Activated T-cell treated with anti-CD3 and anti-CD28 coated beads, Interleukin-2, amount 50 U/mL, for 72 hours (primary cell): Measurements from ENCODE around the gene ARHGEF18. TPM values are rescaled to one million over a fixed set of nuclear protein-coding genes. Genes with fewer than 3 reads are reported as not detected.
"Not testable (repeated sequence)": the region's sequence is repeated elsewhere in the genome, so short reads cannot be mapped to it uniquely, and the experiment has no call there.

Experiments used
- ATAC-seq, 2 donors: fragments of 150-1000 bp; cut with Tn5 transposase; replicated peaks in 1 of 2; 2 replicates each; pipeline ENCODE4 v1.10.0; 2021; ENCODE audit warnings: moderate library complexity in 2 of 2, mild to moderate bottlenecking in 1 of 2
- DNase-seq, 2 donors: peaks; one replicate each; pipeline ENCODE4 v3.0.0; 2021 to 2022; ENCODE audit warnings: mixed read lengths in 1 of 2
- H3K27ac Mint-ChIP-seq: one replicate; pipeline ENCODE4 v1.8.0; 2022; ENCODE audit warnings: mild to moderate bottlenecking, moderate library complexity, mixed read lengths
- H3K27me3 Mint-ChIP-seq: one replicate; pipeline ENCODE4 v1.8.0; 2022; ENCODE audit warnings: low read depth, mixed read lengths
- H3K36me3 Mint-ChIP-seq, 2 donors: one replicate each; pipeline ENCODE4 v1.8.0; 2022; ENCODE audit warnings: mixed read lengths in 2 of 2, mild to moderate bottlenecking in 1 of 2; ENCODE audit not compliant: insufficient read depth in 2 of 2
- H3K4me1 Mint-ChIP-seq: one replicate; pipeline ENCODE4 v1.8.0; 2022; ENCODE audit warnings: low read depth, mixed read lengths
- H3K4me3 Mint-ChIP-seq, 2 donors: one replicate each; pipeline ENCODE4 v1.8.0; 2022; ENCODE audit warnings: mild to moderate bottlenecking in 2 of 2, mixed read lengths in 2 of 2, moderate library complexity in 2 of 2
- H3K9me3 Mint-ChIP-seq, 2 donors: one replicate each; pipeline ENCODE4 v1.8.0; 2022; ENCODE audit warnings: mixed read lengths in 2 of 2
- total RNA-seq, 2 donors: library from RNA; stranded (reverse); gene quantifications; one replicate each; pipeline ENCODE4 v1.2.3, GENCODE V29; 2022

The ARHGEF18 gene
- total RNA-seq, 2 donors from 2014 or later: 32.8 to 42.7 TPM

- H3K27ac Mint-ChIP-seq: no peak overlapping the region
- ATAC-seq (no peak), DNase-seq (no peak)
- peaks cover 14 to 27% of the 10 kb centered on the region in 2 donors for H3K36me3 Mint-ChIP-seq
- H3K9me3 Mint-ChIP-seq: peaks cover 8 to 14% of the 10 kb centered on the region in 2 donors
- H3K4me3 Mint-ChIP-seq: no peak overlapping the region
- H3K27me3 Mint-ChIP-seq: no peaks in the 10 kb centered on the region
- H3K4me1 Mint-ChIP-seq: peaks cover 48% of the 10 kb centered on the region
These were observed 7.1 kb downstream of the ARHGEF18 start for GRCh38 chr19:7355871-7356270.

- Mint-ChIP-seq H3K36me3 (peaks cover 8 to 17% of the 10 kb centered on the region in 2 donors), H3K27ac (no peak overlapping the region), H3K4me1 (peaks cover 52% of the 10 kb centered on the region), H3K27me3 (no peaks in the 10 kb centered on the region), H3K9me3 (peaks cover 6 to 8% of the 10 kb centered on the region in 2 donors), H3K4me3 (no peak overlapping the region)
- DNase-seq (no peak), ATAC-seq (no peak)
These were observed 8.3 kb downstream of the ARHGEF18 start for GRCh38 chr19:7356899-7357627.

- DNase-seq (no peak), ATAC-seq (no peak)
- Mint-ChIP-seq H3K4me3 (no peak overlapping the region), H3K27ac (no peak overlapping the region), H3K9me3 (peaks cover 6% of the 10 kb centered on the region in 2 donors), H3K4me1 (peaks cover 56% of the 10 kb centered on the region), H3K36me3 (peaks cover 8 to 14% of the 10 kb centered on the region in 2 donors), H3K27me3 (no peaks in the 10 kb centered on the region)
These were observed 9.4 kb downstream of the ARHGEF18 start for GRCh38 chr19:7358102-7358597.

- DNase-seq (no peak), ATAC-seq (no peak)
- Mint-ChIP-seq H3K27ac (peak overlapping the region; percentile 11), H3K36me3 (peaks cover 11 to 14% of the 10 kb centered on the region in 2 donors), H3K27me3 (no peaks in the 10 kb centered on the region), H3K4me1 (peaks cover 47% of the 10 kb centered on the region), H3K4me3 (no peak overlapping the region), H3K9me3 (peaks cover 6 to 11% of the 10 kb centered on the region in 2 donors)
These were observed 11.8 kb downstream of the ARHGEF18 start for GRCh38 chr19:7360393-7360984.

- peaks cover 26% of the 10 kb centered on the region for H3K4me1 Mint-ChIP-seq
- no peak for ATAC-seq
- peak overlapping the region; percentile 5 for H3K27ac Mint-ChIP-seq
- H3K27me3 Mint-ChIP-seq: no peaks in the 10 kb centered on the region
- peaks cover 4 to 13% of the 10 kb centered on the region in 2 donors for H3K36me3 Mint-ChIP-seq
- H3K9me3 Mint-ChIP-seq: peaks cover 2 to 9% of the 10 kb centered on the region in 2 donors
- DNase-seq: no peak
- no peak overlapping the region for H3K4me3 Mint-ChIP-seq
These were observed 14.5 kb downstream of the ARHGEF18 start for GRCh38 chr19:7363225-7363624.

GRCh38 chr19:7366701-7367420 lies 18.1 kb downstream of the ARHGEF18 start:
- H3K27ac Mint-ChIP-seq: no peak overlapping the region
- peaks cover 0 to 7% of the 10 kb centered on the region in 2 donors for H3K9me3 Mint-ChIP-seq
- H3K4me3 Mint-ChIP-seq: no peak overlapping the region
- DNase-seq (peak; percentile 20 to 46), ATAC-seq (peak; percentile 37 to 64)
- peaks cover 19% of the 10 kb centered on the region for H3K4me1 Mint-ChIP-seq
- no peaks in the 10 kb centered on the region for H3K27me3 Mint-ChIP-seq
- peaks cover 7 to 11% of the 10 kb centered on the region in 2 donors for H3K36me3 Mint-ChIP-seq

- Mint-ChIP-seq H3K9me3 (peaks cover 0 to 2% of the 10 kb centered on the region in 2 donors), H3K36me3 (peaks cover 5 to 7% of the 10 kb centered on the region in 2 donors), H3K27me3 (no peaks in the 10 kb centered on the region), H3K4me3 (no peak overlapping the region), H3K27ac (peak overlapping the region; percentile 24), H3K4me1 (peaks cover 11% of the 10 kb centered on the region)
- no peak for DNase-seq
- no peak for ATAC-seq
These were observed 19.7 kb downstream of the ARHGEF18 start for GRCh38 chr19:7368456-7368855.

- not testable (repeated sequence) for H3K36me3 Mint-ChIP-seq, DNase-seq, ATAC-seq, H3K4me3 Mint-ChIP-seq, H3K27me3 Mint-ChIP-seq, H3K4me1 Mint-ChIP-seq, H3K9me3 Mint-ChIP-seq
- peak overlapping the region; percentile 24 for H3K27ac Mint-ChIP-seq
These were observed 20.1 kb downstream of the ARHGEF18 start for GRCh38 chr19:7368866-7369265.

- Mint-ChIP-seq H3K27ac (no peak overlapping the region), H3K9me3 (no peaks in the 10 kb centered on the region), H3K4me3 (no peak overlapping the region), H3K36me3 (peaks cover 0 to 3% of the 10 kb centered on the region in 2 donors), H3K4me1 (peaks cover 6% of the 10 kb centered on the region), H3K27me3 (no peaks in the 10 kb centered on the region)
- ATAC-seq (no peak), DNase-seq (no peak)
These were observed 21.8 kb downstream of the ARHGEF18 start for GRCh38 chr19:7370546-7370945.

GRCh38 chr19:7371001-7371400 lies 22.3 kb downstream of the ARHGEF18 start:
- Mint-ChIP-seq H3K9me3 (no peaks in the 10 kb centered on the region), H3K27ac (no peak overlapping the region), H3K4me3 (no peak overlapping the region), H3K4me1 (peaks cover 6% of the 10 kb centered on the region), H3K27me3 (no peaks in the 10 kb centered on the region), H3K36me3 (peaks cover 0 to 3% of the 10 kb centered on the region in 2 donors)
- ATAC-seq: no peak
- DNase-seq: no peak

- no peak overlapping the region for H3K4me3 Mint-ChIP-seq
- peaks cover 0 to 3% of the 10 kb centered on the region in 2 donors for H3K36me3 Mint-ChIP-seq
- peaks cover 6% of the 10 kb centered on the region for H3K4me1 Mint-ChIP-seq
- H3K27me3 Mint-ChIP-seq: no peaks in the 10 kb centered on the region
- no peaks in the 10 kb centered on the region for H3K9me3 Mint-ChIP-seq
- DNase-seq: no peak
- no peak overlapping the region for H3K27ac Mint-ChIP-seq
- ATAC-seq: no peak
These were observed 24.1 kb downstream of the ARHGEF18 start for GRCh38 chr19:7372810-7373209.

GRCh38 chr19:7373862-7374261 lies 25.1 kb downstream of the ARHGEF18 start:
- DNase-seq: no peak

More at GRCh38 chr19:7373862-7374261, 25.1 kb downstream of the ARHGEF18 start:
- Mint-ChIP-seq H3K4me1 (peaks cover 1% of the 10 kb centered on the region), H3K27ac (no peak overlapping the region), H3K9me3 (no peaks in the 10 kb centered on the region), H3K36me3 (peaks cover 0 to under 1% of the 10 kb centered on the region in 2 donors), H3K27me3 (no peaks in the 10 kb centered on the region), H3K4me3 (no peak overlapping the region)
- no peak for ATAC-seq
